UCSD-AML1 (cell line): Measurements from ENCODE around the gene TMEM18.

Experiments
- DNase-seq: peaks from one replicate; lab custom pipeline; 2025; ENCODE audit not compliant: unreplicated experiment; lab: John Stamatoyannopoulos, UW

The TMEM18 gene

GRCh38 chr2:636641-637405 is 40.4 kb downstream of the TMEM18 start:
- DNase-seq = peak; percentile 30

- no peak for DNase-seq
Observed at GRCh38 chr2:635687-636621, 41.3 kb downstream of the TMEM18 start.

GRCh38 chr2:634636-635388 is 42.4 kb downstream of the TMEM18 start:
- no peak for DNase-seq

- no peak for DNase-seq
Observed at GRCh38 chr2:634041-634440, 43.2 kb downstream of the TMEM18 start.

- DNase-seq = no peak
Observed at GRCh38 chr2:633371-633770, 43.8 kb downstream of the TMEM18 start.

GRCh38 chr2:632471-632870 is 44.7 kb downstream of the TMEM18 start:
- no peak for DNase-seq

- no peak for DNase-seq
Observed at GRCh38 chr2:631741-632140, 45.5 kb downstream of the TMEM18 start.

GRCh38 chr2:630451-631320 is 46.5 kb downstream of the TMEM18 start:
- no peak for DNase-seq

- DNase-seq = no peak
Observed at GRCh38 chr2:629961-630360, 47.2 kb downstream of the TMEM18 start.

GRCh38 chr2:628651-629050 is 48.6 kb downstream of the TMEM18 start:
- DNase-seq = no peak

- DNase-seq = no peak
Observed at GRCh38 chr2:627926-628560, 49.2 kb downstream of the TMEM18 start.

- DNase-seq = no peak
Observed at GRCh38 chr2:627340-627709, 49.9 kb downstream of the TMEM18 start.

- DNase-seq = no peak
Observed at GRCh38 chr2:626491-627339, 50.5 kb downstream of the TMEM18 start.

- DNase-seq = no peak
Observed at GRCh38 chr2:625415-626333, 51.5 kb downstream of the TMEM18 start.

GRCh38 chr2:624551-625347 is 52.5 kb downstream of the TMEM18 start:
- no peak for DNase-seq

GRCh38 chr2:624096-624495 is 53.1 kb downstream of the TMEM18 start:
- DNase-seq = no peak
